Fibroblast of pulmonary artery (primary cell): ENCODE results near the gene IFIT1.
"Not testable (repeated sequence)": the region's sequence is repeated elsewhere in the genome, so short reads cannot be mapped to it uniquely, and the experiment has no call there.

Source experiments
- DNase-seq: peaks from one replicate; pipeline ENCODE4 v3.0.0-alpha.2; 2010; ENCODE audit warnings: low read depth
- H3K4me3 ChIP-seq: replicated peaks from 2 replicates; pipeline ENCODE4 v1.5.1; 2011; ENCODE audit warnings: low read depth, mild to moderate bottlenecking, control low read depth, low read length, moderate library complexity
- CTCF ChIP-seq: IDR thresholded peaks from 2 replicates; pipeline ENCODE4 v1.5.1; 2011; ENCODE audit warnings: mild to moderate bottlenecking, control low read depth, low read length, inconsistent platforms; ENCODE audit errors: missing control alignments

Gene IFIT1

GRCh38 chr10:89403043-89403442, 10.6 kb downstream of the IFIT1 start:
- no peak overlapping the region for H3K4me3 ChIP-seq

GRCh38 chr10:89404104-89405047, 12.0 kb downstream of the IFIT1 start:
- DNase-seq, result peak; percentile 58
- no peak for TF ChIP-seq CTCF
- H3K4me3 ChIP-seq, result no peak overlapping the region

More at GRCh38 chr10:89403043-89403442, 10.6 kb downstream of the IFIT1 start:
- no peak for DNase-seq
- TF ChIP-seq CTCF, result no peak

GRCh38 chr10:89406178-89406577, 13.8 kb downstream of the IFIT1 start:
- not testable (repeated sequence) for DNase-seq, H3K4me3 ChIP-seq

- H3K4me3 ChIP-seq, DNase-seq: not testable (repeated sequence)
Measured at GRCh38 chr10:89407792-89408191, 15.4 kb downstream of the IFIT1 start.

- H3K4me3 ChIP-seq, DNase-seq: not testable (repeated sequence)
Measured at GRCh38 chr10:89409282-89409681, 16.9 kb downstream of the IFIT1 start.

- H3K4me3 ChIP-seq, DNase-seq: not testable (repeated sequence)
Measured at GRCh38 chr10:89410551-89410950, 18.1 kb downstream of the IFIT1 start.

- not testable (repeated sequence) for DNase-seq, H3K4me3 ChIP-seq
Measured at GRCh38 chr10:89411135-89411534, 18.7 kb downstream of the IFIT1 start.

- not testable (repeated sequence) for H3K4me3 ChIP-seq, DNase-seq
Measured at GRCh38 chr10:89412276-89412675, 19.9 kb downstream of the IFIT1 start.

GRCh38 chr10:89413398-89413912, 21.0 kb downstream of the IFIT1 start:
- peak overlapping the region; percentile 68 for H3K4me3 ChIP-seq
- no peak for DNase-seq
- TF ChIP-seq CTCF, result no peak

- no peak for TF ChIP-seq CTCF
- DNase-seq, result peak; percentile 74
- peak within 1 kb of the TSS; percentile 68 for H3K4me3 ChIP-seq
Measured at GRCh38 chr10:89414146-89414878, 21.9 kb downstream of the IFIT1 start, which contains the start of gene IFIT5. Gene IFIT5, plus strand, starts transcription at chr10:89414568. Its CDS starts 231 bp downstream, at chr10:89414799.
